ENCODE results near the gene REM1. TPM values are rescaled to one million over a fixed set of nuclear protein-coding genes. Genes with fewer than 3 reads are reported as not detected.

The REM1 gene
- total RNA-seq, 2 donors from 2014 or later: 0.27 to 0.81 TPM

DNA sequence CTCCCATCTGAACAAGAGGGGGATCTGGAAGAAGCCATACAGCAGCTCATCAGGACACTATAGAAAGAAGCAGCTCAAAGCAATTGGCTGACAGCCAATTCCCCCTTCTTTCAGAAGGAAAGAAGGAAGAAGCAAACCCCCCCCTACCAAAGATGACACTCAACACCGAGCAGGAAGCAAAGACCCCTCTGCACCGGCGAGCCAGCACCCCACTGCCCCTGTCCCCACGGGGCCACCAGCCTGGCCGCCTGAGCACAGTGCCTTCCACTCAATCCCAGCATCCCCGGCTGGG, 1.2 kb downstream of the REM1 start:
- ATAC-seq: no peak
- no peak for DNase-seq
- intact Hi-C loops (cut with DNase I, micrococcal nuclease): no loop called here

- DNase-seq (no peak), ATAC-seq (no peak)
- intact Hi-C loops (cut with DNase I, micrococcal nuclease): no loop called here
Observed at GRCh38 chr20:31476643-31477215, 1.6 kb downstream of the REM1 start.

DNA sequence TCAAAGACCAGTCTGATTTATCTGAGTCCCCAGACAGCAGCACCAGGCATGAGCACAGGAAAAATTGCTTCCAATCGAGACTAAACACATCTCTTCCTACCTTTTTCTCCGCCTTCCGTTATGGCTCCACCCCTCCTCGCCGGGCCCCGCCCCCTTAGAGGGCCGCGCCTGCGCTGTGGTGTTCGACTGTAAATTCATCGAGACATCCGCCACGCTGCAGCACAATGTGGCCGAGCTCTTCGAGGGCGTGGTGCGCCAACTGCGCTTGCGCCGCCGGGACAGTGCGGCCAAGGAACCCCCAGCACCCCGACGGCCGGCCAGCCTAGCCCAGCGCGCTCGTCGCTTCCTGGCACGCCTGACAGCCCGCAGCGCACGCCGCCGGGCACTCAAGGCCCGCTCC, 8.9 kb downstream of the REM1 start:
- intact Hi-C loops (cut with DNase I, micrococcal nuclease): no loop called here
- no peak for ATAC-seq
- no peak for DNase-seq

DNA sequence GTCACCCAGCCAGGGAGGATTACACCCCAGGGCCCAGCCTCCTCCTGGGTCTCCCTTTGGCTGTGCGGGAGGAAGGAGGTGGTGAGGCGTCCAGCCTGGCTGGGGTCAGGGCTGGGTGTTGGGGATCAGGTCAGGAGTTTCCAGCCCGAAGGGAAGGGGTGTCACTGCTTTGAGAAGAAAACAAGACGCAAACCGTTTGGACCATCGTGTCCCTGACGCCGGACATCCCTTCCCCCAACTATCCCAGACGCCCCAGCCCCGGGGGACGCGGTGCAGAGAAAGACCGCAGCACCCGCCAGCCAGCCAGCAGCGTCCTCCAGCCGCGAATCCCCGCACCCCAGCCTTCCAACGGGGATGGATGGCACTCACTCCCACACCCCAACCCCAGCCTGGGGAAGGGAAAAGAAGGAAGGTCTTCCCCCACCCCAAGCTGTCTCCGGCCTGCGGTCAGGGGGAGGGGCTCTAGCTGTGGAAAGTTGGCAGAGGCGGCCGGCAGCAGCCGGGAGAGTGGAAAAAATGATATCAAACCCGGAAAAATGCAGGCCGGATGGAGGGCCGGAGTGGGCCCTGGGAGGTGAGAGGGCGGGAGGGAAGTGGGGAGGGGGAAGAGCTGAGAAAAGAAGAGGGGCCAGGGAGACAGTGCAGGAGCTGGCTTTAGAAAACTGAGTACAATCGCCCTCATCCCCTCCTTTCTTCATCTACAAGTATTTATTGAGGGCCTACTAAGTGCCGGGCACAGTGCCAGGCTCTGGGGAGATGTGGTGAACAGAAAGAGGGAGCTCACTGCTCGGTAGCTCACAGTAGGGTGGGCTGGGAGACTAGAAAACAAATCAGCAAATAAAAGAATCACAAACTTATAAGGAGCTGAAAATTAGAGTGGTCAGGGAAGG, 10.6 kb downstream of the REM1 start:
- peak; percentile 37 to 41 for DNase-seq
- ATAC-seq: no peak
- intact Hi-C loops (cut with DNase I, micrococcal nuclease): no loop called here

GRCh38 chr20:31488115-31488514, 13.0 kb downstream of the REM1 start:
- DNase-seq (no peak), ATAC-seq (no peak)
- intact Hi-C loops (cut with DNase I, micrococcal nuclease): no loop called here

- intact Hi-C loops (cut with DNase I, micrococcal nuclease): no loop called here
- DNase-seq (no peak), ATAC-seq (no peak)
Observed at GRCh38 chr20:31489152-31489551, 14.1 kb downstream of the REM1 start.

GRCh38 chr20:31490752-31491151, 15.7 kb downstream of the REM1 start:
- no peak for DNase-seq
- intact Hi-C loops (cut with DNase I, micrococcal nuclease): no loop called here
- no peak for ATAC-seq

DNA sequence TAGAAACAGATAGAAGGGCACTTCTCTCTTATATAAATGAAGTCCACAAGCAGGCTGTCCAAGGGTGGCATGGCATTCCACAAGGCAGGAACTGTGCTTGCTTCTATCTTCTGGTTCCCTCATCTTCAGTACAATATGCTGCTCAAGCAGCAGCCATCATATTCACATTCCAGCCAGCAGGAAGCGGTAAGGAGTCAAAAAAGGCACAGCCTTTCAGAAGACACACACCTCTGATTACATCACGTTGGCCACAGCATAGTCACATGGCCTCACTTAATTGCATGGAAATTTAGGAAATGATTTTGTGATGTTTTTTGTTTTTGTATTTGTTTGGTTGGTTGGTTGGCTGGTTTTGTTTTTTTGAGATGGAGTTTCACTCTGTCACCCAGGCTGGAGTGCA, 19.0 kb downstream of the REM1 start:
- peak; percentile 31 for ATAC-seq
- intact Hi-C loops (cut with DNase I, micrococcal nuclease): no loop called here

GRCh38 chr20:31496761-31497295, 21.7 kb downstream of the REM1 start:
- DNase-seq (peak in 1 of 2 donors; percentile 23), ATAC-seq (no peak)
- intact Hi-C loops (cut with DNase I, micrococcal nuclease): no loop called here

More for the DNA sequence above, 19.0 kb downstream of the REM1 start:
- DNase-seq: no peak

GRCh38 chr20:31497838-31498540, 22.9 kb downstream of the REM1 start:
- no peak for DNase-seq
- intact Hi-C loops (cut with DNase I, micrococcal nuclease): no loop called here

DNA sequence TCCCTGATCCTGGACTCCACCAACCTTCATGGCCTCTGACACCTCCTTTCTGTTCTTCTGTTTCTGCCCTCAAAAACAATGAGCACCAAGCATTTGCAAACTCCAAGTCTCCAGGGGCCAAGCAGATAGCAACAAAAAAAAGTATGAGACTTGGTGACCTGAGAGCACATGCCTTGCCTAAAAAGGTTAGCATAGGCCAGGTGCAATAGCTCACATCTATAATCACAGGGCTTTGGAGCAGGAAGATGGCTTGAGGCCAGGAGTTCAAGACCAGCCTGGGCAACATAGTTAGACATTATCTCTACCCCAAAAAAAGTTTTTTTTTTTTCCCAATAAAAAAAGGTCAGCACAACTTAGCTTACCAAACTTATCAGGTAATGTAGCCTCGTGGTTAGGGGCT, 25.4 kb downstream of the REM1 start:
- DNase-seq (no peak), ATAC-seq (no peak)
- intact Hi-C loops (cut with DNase I, micrococcal nuclease): loop anchor here in 1 of 2 donors (5.0 kb wide), 1 partner anchor 38 kb away; no protein-coding TSS in a partner anchor

More at GRCh38 chr20:31497838-31498540, 22.9 kb downstream of the REM1 start:
- no peak for ATAC-seq

DNA sequence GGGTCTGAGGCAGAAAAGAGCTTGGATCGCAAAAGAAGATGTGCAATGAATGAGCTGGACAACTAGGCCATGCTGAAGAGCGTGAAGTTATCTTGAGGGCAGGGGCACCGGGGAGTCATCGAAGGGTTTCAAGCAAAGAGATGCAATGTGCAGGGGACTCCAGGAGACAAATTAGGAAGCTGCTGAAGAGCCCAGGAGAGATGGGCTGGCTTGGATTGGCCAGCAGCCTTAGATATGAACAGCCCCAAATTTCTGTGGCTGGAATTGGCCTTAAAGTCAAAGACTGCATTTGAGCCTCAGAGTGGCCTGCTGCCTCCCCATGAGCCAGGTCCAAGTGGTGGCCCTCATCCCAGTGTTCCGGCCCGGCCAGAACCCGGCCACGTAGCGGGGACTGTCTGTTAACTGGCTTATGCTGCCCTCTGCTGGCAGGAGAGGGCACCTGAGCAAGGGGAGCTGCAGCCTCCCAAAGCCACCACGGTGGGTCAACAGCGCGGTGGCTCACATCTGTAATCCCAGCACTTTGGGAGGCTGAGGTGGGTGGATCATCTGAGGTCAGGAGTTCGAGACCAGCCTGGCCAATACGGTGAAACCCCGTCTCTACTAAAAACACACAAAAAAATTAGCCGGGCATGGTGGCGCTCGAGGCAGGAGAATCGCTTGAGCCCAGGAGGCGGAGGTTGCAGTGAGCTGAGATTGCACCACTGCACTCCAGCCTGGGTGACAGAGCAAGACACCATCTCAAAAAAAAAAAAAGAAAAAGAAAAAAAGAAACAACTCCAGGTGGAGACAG, 28.0 kb downstream of the REM1 start:
- intact Hi-C loops (cut with DNase I, micrococcal nuclease): loop anchor here in 1 of 2 donors (5.0 kb wide), 1 partner anchor 41 kb away; no protein-coding TSS in a partner anchor
- DNase-seq: peak; percentile 67 to 86
- ATAC-seq: peak; percentile 92

DNA sequence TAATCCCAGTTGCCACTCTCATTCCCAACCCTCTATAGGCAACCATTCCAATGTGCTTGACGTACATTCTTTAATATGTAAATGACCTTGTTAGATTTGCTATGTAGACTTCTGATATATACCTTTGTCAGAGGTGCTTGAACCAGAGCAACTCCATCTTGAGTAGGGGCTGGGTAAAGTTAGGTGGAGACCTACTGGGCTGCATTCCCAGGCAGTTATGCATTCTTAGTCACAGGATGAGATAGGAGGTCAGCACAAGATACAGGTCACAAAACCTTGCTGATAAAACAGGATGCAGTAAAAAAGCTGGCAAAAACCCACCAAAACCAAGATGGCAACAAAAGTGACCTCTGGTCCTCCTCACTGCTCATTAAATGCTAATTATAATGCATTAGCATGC, 30.8 kb downstream of the REM1 start:
- DNase-seq (no peak), ATAC-seq (no peak)
- intact Hi-C loops (cut with DNase I, micrococcal nuclease): no loop called here

- intact Hi-C loops (cut with DNase I, micrococcal nuclease): no loop called here
- DNase-seq (no peak), ATAC-seq (no peak)
Observed at GRCh38 chr20:31508517-31509244, 33.6 kb downstream of the REM1 start.

GRCh38 chr20:31514154-31515071, 39.3 kb downstream of the REM1 start, which contains the start of gene HM13:
Gene HM13, plus strand, starts transcription at chr20:31514442. Its CDS starts 110 bp downstream, at chr20:31514552.
- DNase-seq (peak; percentile 90 to 92), ATAC-seq (peak; percentile 96)
- intact Hi-C loops (cut with DNase I, micrococcal nuclease): no loop called here

- no peak for DNase-seq
- ATAC-seq: no peak
- intact Hi-C loops (cut with DNase I, micrococcal nuclease): no loop called here
Observed at GRCh38 chr20:31515072-31515774, 40.1 kb downstream of the REM1 start.

GRCh38 chr20:31515775-31516107, 40.7 kb downstream of the REM1 start:
- intact Hi-C loops (cut with DNase I, micrococcal nuclease): no loop called here
- DNase-seq (no peak), ATAC-seq (no peak)
